SKM-1 (cell line): ENCODE data around the gene CRADD.

Source experiments
- DNase-seq: peaks from one replicate; lab custom pipeline; 2025; ENCODE audit not compliant: unreplicated experiment; lab: John Stamatoyannopoulos, UW

Gene CRADD

DNA sequence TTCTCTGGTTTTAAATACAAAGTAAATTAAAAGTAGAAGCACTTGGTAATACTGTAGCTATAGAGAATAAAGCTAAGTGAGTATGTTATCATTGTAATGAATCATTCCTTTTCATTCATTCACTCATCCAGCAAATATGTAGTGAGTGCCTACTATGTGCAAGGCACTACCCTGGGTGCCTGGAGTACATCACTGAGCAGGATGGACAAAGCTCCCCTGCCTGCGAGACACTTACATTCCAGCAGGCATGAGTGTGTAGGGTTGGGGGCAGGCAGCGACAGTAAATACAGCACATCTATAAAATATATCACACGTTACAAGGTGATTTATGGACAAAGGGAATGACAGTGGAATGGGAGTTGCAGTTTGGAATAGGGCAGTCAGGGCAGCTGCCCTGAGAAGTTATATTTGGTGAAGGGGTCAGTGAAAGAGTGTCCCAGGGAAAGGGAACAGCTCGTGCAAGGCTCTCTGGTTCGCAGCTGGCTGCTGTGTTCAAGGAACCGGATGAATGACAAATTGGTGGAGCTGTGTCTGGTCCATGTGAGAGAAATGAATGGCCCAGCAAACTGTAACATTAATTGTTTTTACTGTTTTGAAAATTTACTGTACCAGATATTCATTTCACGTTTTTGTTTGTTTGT, 159.6 kb downstream of the CRADD start:
- DNase-seq = no peak

DNA sequence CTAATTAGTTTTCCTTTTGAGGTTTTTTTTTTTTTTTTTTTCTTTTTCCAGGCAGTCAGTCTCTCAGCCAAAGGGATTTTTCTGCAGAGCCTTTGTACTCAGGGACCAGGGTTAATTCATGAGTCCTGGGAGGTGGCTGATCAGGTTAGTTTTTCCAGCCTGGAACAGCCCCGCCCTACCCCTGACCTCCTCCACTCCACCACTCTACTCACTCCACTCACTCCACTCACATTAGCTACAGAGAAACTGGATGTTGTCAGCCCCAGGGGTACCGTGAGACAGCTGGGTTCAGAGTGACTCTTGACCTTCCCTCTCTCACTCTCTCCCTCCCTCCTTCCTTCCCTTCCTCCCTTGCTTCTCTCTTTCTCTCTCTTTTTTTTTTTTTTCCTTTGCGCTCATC, 161.0 kb downstream of the CRADD start:
- no peak for DNase-seq

- DNase-seq = no peak
Observed at GRCh38 chr12:93839064-93839463, 161.9 kb downstream of the CRADD start.

DNA sequence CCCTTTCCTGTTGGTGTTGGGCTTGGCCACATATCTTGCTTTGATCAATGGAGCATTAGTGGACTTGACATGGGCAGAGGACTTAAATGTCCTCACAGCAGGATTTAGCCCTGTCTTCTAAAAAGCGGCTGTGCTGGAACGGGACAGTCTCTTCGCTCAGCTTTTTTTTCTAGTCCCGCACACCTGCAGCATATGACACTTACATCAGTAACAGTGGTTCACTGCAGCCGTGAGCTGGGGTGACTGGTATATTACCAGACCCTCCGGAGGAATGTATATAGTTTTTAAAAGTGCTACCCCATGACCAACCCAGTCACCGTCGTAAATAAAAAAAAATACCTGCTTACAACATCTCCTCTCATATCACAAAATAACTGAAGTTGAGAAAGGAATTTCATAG, 164.5 kb downstream of the CRADD start:
- no peak for DNase-seq

DNA sequence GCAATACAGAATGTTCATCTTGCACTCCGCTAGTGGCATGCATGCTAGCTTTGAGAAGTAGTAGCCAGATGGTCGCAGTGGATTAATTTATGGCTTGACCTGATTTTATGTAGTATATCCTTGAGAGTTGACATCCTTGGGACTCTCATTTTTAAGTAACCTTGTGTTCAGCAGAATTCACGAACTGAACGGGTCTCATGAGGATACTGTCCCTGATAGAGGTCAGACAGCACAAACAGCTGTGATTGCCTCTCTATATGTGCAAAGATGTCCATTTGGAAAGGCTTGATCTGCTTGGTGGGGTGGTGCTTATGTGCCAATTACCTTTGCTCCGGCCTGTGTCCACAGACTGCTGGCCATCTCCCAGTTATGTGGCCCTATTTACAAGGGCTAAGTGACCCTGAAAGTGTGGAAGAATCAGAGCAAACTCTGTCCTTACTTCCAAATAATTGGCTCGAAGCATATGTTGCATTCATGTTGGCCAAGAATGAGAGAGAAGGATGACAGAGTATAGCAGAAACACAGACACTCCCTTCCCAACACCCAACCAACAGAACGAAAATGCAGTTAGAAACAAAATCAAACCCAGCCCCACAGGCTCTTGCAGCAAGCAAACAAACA, 167.1 kb downstream of the CRADD start:
- DNase-seq = no peak

DNA sequence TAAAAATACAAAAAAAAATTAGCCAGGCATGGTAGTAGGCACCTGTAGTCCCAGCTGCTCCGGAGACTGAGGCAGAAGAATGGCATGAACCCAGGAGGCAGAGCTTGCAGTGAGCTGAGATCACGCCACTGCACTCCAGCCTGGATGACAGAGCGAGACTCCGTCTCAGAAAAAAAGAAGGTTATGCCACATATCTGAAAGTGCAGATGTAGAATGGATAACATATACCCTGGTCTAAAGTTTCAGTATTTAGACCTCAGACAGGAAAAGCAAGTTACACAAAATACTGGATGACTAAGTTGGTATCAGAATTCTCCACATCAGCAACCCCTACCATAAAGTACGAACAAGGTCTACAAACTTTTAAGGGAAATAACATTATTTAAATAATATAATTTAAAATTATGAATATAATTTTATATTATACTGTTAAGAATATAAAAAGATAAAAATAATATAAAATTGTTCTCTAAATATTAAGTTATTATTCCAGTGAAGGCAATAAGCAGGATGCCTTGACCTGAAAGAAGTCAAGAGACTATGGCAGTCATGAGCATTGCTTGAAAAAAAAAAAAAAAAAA, 169.9 kb downstream of the CRADD start:
- no peak for DNase-seq

- peak; percentile 14 for DNase-seq
Observed at GRCh38 chr12:93847517-93848474, 170.6 kb downstream of the CRADD start.

GRCh38 chr12:93848523-93849101, 171.4 kb downstream of the CRADD start:
- peak; percentile 72 for DNase-seq

GRCh38 chr12:93849946-93850345, 172.8 kb downstream of the CRADD start:
- DNase-seq = no peak

GRCh38 chr12:93850481-93851256, 173.5 kb downstream of the CRADD start:
- DNase-seq = no peak

DNA sequence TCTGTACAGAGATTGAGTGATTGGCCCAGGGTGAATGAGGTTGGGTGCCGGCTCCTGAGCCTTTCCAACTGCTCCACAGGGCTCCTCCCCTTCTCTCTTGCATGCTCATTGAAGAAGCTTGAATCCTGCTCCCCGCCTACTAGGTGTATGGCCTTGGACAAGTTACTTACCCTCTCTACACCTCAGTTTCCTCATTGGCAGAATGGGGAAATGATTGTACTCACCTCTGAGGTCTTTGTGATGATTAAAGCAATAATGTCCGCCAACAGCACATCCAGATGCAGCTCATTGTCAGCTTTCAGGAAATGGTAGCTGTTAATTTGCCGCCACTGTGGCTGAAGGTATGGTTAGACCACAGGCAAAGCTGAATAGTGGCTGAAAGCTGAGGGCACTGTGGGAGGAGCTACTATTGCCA, 174.1 kb downstream of the CRADD start:
- DNase-seq = no peak

DNA sequence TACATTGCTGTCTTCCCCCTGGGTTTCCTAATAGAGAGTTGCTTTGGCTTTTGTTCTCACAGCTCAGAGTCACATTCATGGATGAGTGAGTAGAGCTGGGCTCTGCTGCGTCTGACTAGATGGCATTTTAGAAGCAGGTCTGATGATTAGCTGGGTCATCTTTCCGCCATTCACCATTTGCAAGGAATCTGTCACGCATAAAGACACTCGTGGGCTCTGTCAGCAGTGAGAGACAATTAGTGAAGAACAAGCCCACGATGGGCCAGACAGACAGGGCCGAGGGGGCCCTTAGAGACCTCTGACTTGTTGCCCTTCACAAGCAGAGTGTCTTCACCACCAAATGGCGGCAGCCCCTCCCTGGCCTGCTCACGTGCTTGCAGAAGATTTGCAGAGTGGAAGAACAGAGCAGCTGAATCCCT, 175.0 kb downstream of the CRADD start:
- DNase-seq = no peak

DNA sequence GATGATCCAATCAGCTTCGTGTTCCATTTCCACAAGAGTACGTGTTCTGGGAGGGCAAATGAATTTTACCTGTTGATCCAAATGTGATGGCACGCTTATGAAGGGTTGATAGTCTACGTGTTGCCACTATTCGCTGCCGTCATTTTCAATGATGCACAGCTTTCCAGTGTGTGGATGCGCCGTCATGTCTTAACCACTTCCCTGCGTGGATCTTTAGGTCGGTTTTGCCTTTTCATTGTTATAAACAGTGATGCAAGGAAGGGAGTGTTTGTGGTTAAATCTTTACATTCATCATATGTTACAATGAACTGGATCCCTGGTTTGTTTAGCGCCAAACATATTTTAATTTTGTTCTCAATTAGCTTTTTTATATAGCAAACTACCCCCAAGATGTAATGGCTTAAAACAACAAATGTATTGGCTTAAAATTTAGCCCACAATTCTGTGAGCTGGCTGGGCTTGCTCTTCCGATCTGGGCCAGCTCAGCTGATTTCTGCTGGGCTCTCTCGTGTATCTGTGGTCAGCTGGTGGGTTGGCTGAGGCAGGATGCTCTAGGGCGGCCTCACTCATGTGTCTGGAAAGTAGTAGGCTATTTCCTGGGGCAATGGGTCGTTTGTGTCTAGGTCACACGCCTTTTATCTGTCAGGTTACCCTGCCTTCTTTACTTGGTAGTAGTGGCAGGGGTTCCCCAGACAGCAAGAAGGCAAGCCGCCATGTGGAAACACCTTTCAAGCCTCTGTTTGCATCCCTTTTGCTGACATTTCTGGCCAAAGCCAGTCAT, 176.7 kb downstream of the CRADD start:
- no peak for DNase-seq

DNA sequence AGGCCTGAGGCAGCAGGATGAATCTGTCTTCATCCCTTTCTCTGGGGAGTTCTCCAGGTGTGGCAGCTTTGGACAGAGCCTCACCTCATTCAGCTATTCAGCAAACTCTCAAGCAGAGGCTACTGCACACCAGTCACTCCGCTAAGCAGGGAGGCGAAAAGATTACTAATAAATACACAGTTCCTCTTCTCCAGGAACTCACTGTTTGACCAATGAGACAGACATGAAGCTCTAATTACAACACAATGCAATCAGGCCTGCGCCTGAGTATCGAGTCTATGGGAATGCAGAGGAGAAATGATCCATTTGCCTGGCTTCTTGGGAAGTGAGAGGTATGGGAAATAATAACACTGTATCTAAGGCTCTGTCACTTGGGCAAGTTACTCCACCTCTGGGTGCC, 178.1 kb downstream of the CRADD start:
- no peak for DNase-seq

DNA sequence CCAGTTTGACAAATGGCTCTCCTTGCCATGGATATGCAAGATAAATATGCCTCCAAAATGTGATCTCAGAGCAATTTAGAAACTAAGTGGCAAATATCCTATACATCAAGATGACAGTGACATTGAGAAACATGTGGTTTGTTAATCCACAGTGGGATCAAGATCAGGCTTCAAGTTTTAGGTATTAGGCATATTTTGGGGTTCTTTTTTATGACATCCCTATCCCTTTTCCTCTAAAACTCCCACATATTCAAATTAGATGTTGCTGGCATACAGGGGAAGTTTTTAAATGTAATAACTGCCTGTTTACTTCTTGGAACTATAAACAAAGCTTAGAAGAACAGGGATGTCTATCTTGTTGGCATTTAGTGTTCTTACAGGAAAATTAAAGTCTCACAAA, 179.4 kb downstream of the CRADD start:
- DNase-seq = no peak

GRCh38 chr12:93857279-93857938, 180.2 kb downstream of the CRADD start:
- no peak for DNase-seq

DNA sequence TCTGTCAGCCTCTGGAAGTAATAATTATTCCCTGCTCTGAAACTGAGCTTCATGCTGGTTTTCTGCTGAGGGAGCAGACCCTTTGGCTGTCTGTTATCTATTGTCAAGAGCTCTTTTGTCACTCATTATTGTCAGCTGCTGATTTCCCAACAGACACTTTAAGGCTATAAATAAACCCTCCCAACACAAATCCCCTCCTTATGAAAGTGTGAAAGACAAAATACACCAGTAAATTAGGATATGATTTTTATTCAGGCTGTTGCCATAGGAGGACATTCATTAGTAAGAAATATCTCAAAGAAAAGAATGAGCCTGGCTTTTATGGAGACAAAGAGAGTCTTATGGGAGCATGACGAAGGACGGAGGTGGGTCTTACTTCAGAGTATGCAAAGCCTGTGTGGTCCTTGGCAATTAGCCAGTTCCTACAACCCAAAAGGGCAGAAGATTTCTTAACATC, 180.8 kb downstream of the CRADD start:
- no peak for DNase-seq

DNA sequence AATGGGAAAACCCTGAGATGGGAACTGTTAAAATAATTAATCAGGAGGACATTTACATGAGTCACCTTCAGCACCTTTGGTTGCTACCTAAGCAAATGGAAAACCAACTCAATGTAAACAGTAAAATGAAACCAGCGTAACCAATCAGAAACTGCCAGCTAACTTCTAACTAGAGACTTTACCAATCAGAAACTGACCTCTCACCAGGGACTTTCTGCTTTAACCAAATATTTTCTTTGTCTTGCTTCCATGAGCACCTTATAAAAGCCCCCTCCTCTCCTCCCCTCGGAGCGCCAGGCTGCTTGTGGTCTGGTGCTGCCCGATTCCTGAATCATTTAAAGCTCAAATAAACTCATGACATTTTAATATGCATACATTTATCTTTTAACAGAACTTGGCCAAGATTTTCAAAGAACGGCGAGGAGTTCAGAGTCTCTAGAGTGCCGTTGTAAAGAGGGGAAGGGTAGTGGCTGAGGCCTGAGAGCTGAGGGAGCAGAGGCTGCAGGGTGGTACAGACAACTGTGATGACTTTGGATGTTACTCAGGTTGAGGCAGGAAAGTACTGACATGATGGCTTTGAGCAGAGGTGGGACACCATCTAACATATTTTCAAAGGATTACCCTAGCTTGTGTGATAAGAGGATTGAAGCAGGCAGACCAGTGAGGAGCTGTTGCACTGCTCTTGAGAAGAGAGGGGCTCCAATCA, 183.6 kb downstream of the CRADD start:
- no peak for DNase-seq
